ENCODE measurements around the gene SZT2.

DNA sequence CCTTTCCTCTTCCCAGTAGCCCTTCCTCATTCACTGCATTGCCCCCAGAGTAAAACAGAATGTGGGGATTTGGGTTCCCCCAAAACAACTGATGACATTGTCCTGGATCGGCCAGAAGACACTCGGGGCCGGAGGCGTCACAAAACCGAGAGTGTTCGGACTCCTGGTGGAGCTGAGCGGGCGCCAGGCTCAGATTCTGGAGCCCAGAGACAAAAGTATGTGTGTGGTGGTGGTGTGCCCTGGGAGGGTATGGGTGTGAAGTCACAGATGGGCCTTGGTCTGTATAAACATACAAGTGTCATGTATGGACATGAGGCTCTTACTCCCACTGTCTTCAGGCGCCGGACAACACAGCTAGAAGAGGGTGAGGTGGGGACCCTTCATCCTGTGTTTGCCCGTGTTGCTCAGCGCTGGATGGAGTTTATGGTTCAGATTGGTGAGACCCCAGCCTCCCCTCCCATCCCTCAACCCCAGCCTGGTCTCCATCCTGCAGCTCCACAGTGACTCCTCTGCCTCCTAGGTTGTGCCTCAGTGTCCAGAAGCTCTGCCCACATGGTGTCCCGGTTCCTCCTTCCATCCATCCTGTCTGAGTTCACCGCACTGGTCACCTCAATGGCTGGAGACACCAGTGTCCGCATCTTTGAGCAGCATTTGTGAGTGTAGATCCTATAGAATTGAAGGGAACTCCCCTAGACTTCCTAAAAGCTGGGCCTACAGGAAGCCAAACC lies 51.6 kb downstream of the SZT2 start:
- TF ChIP-seq, protein P1, sequence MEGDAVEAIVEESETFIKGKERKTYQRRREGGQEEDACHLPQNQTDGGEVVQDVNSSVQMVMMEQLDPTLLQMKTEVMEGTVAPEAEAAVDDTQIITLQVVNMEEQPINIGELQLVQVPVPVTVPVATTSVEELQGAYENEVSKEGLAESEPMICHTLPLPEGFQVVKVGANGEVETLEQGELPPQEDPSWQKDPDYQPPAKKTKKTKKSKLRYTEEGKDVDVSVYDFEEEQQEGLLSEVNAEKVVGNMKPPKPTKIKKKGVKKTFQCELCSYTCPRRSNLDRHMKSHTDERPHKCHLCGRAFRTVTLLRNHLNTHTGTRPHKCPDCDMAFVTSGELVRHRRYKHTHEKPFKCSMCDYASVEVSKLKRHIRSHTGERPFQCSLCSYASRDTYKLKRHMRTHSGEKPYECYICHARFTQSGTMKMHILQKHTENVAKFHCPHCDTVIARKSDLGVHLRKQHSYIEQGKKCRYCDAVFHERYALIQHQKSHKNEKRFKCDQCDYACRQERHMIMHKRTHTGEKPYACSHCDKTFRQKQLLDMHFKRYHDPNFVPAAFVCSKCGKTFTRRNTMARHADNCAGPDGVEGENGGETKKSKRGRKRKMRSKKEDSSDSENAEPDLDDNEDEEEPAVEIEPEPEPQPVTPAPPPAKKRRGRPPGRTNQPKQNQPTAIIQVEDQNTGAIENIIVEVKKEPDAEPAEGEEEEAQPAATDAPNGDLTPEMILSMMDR (IDR thresholded peaks at IDR 0.05; ENCODE audit: insufficient read depth, low read length, poor library complexity, severe bottlenecking): no peak
- TF ChIP-seq EZH2phosphoT487 (conservative IDR thresholded peaks at IDR 0.05; ENCODE audit: low read length): no peak

Measured in SU-DHL-6 (cell line).